ENCODE results near the gene MAP1S.

Gene MAP1S

DNA sequence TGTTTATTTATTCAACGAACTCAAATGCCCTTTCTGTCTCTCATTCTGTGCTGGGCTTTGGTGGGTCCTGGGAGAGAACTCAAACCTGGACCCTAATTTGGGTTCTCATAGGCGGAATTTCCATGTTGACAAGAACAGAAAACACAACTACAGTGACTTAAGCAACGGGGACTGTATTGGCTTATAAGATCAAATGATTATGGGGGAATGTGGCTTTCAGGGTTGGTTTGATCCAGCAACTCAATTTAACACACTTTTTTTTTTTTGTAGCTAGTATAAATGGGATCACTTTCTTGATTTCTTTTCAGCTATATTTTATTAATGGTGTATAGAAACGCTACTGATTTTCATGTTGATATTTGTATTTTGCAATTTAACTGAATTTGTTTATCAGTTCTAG lies 41.9 kb downstream of the MAP1S start:
- TF ChIP-seq, protein P1, sequence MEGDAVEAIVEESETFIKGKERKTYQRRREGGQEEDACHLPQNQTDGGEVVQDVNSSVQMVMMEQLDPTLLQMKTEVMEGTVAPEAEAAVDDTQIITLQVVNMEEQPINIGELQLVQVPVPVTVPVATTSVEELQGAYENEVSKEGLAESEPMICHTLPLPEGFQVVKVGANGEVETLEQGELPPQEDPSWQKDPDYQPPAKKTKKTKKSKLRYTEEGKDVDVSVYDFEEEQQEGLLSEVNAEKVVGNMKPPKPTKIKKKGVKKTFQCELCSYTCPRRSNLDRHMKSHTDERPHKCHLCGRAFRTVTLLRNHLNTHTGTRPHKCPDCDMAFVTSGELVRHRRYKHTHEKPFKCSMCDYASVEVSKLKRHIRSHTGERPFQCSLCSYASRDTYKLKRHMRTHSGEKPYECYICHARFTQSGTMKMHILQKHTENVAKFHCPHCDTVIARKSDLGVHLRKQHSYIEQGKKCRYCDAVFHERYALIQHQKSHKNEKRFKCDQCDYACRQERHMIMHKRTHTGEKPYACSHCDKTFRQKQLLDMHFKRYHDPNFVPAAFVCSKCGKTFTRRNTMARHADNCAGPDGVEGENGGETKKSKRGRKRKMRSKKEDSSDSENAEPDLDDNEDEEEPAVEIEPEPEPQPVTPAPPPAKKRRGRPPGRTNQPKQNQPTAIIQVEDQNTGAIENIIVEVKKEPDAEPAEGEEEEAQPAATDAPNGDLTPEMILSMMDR (IDR thresholded peaks at IDR 0.05) = no peak

DNA sequence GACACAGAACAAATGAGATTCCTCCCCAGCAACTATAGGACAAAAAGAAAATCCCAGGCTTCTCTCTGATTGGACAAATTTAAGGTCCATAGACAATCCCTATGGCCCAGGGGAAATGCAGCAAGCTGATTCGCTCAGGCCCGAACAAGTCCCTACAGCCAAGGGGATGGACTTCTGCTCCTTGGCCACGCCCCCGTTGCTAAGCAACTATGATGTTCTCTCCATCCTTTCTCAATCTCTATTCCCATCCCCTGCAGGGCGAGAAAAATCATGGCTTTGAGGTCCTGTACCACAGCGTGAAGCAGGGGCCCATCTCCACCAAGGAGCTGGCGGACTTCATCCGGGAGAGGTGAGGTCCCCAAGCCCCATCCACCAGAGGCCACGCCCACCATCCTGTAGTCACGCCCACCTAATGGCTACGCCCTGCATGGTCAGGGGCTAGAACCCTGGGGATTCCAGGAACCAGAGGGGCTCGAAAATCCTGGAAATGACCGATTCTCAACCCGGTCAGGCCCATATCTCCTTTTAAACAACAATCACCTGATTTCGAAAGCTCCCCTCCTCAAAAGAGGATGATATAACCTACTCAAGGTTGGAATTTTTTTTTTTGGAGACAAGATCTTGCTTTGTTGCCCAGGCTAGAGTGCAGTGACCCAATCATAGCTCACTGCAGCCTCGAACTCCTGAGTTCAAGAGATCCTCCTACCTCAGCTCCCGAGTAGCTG lies 43.4 kb downstream of the MAP1S start:
- TF ChIP-seq, protein P1 (IDR thresholded peaks at IDR 0.05) = no peak

DNA sequence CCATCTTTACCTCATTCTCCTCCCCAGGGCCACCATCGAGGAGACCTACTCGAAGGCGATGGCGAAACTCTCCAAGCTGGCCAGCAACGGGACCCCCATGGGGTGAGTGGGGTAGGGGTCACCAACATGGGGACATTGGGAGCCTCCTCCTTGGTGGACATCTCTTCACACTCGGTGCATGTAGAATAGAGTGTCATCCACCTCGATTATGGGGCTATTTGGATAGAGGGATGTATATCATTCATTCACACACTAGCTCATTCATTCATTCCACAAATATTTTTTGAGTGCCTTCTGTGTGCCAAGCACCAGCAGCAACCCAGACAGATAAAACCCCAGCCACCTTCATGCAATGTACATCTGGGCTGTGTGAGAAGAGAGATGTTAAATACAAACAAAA lies 45.1 kb downstream of the MAP1S start:
- TF ChIP-seq, protein P1 (IDR thresholded peaks at IDR 0.05) = no peak

DNA sequence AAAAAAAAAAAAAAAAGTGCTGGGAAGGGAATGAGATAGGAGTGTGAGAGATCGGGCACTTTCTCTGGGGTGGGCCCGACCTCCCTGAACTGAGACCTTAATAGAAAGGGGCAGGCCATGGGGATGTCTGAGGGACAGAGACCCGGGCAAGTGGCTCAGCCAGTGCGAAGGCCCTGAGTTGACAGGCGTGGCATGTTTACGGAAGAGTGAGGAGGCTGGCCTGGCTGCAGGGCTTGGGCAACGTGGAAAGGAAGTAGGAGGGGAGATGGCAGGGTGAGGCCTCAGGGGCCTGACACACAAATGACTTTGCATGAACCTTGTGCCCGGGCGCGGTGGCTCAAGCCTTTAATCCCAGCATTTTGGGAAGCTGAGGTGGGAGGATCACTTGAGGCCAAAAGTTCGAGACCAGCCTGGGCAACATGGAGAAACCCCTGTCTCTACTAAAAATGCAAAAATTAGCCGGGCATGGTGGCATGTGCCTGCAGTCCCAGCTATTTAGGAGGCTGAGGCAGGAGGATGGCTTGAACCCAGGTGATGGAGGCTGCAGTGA lies 45.9 kb downstream of the MAP1S start:
- TF ChIP-seq, protein P1 (IDR thresholded peaks at IDR 0.05) = no peak

DNA sequence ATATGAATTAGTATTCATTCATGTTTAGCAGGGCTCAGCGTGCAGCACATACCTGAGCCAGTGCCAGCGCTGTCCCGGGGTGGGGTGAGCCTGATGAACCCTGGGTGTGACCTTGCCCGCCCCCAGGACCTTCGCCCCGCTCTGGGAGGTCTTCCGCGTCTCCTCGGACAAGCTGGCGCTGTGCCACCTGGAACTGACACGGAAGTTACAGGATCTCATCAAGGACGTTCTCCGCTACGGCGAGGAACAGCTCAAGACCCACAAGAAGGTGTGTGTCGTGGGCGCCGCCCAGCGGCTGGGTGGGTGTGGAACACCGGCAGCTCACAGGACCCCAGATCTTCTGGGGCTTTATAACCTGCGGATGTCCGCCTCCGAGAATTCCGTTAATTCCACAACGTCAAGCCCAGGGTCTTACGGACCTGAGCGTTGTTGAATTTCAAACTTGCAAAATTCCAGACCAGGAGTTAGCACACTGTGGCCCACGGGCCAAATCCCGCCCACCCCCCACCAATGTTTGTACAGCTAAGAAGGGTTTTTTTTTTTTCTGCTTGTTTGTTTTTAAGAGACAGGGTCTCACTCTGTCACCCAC lies 47.4 kb downstream of the MAP1S start:
- TF ChIP-seq, protein P1 (IDR thresholded peaks at IDR 0.05) = peak; percentile 86

DNA sequence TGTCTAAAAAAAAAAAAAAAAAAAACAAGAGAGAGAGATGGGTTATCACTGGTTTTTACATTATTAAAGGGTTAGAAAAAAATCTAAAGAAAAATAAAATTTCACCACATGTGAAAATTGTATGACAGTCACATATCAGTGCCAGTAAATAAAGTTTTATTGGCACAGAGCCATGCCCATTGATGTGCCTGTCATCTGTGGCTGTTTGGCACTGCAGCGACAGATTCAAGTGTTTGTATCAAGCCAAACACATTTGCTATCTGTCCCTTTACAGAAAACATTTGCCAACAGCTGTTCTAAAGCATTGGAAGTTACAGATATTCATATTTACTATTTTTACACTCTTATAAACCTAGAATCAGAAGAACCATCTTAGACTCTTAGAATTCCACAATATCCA lies 48.3 kb downstream of the MAP1S start:
- TF ChIP-seq, protein P1 (IDR thresholded peaks at IDR 0.05) = no peak

DNA sequence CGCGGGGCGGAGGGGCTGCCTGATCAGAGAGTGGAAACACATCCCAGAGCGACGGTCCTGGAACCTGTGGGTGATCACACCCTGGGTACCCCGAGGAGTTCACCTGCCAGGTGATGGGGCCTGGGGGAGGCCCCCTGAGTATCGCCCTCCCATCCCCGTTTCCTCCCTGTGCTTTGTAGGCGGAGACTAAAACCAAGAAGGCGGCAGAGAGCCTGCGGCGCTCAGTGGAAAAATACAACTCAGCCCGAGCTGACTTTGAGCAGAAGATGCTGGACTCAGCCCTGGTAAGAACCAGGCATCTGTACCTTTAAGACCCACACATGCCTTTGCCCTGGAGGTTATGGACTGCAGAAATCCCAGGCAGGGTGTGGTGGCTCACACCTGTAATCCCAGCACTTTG lies 51.3 kb downstream of the MAP1S start:
- TF ChIP-seq, protein P1 (IDR thresholded peaks at IDR 0.05) = no peak

All from LNCAP (cell line).